Peyer's patch (tissue), 4 donors: ENCODE results near the gene PALMD. TPM values are rescaled to one million over a fixed set of nuclear protein-coding genes. Genes with fewer than 3 reads are reported as not detected.
A peak's percentile ranks its signal among the peaks of the same experiment; 100 is the strongest.

Experiments used
- DNase-seq, 3 donors: peaks; one replicate each; pipeline ENCODE4 v3.0.0-alpha.2; 2017 to 2019
- H3K27ac ChIP-seq, 4 donors: fragments of 200-600 bp; sonication (generic); one replicate each; pipeline ENCODE4 v1.5.1; 2016 to 2019
- H3K27me3 ChIP-seq, 2 donors: fragments of 200-600 bp; sonication (generic); one replicate each; pipeline ENCODE4 v1.5.1; 2019
- H3K36me3 ChIP-seq, 3 donors: fragments of 200-600 bp; sonication (generic); one replicate each; pipeline ENCODE4 v1.5.1; 2016 to 2019
- H3K4me1 ChIP-seq, 4 donors: fragments of 200-600 bp; sonication (generic); one replicate each; pipeline ENCODE4 v1.5.1; 2016 to 2019
- H3K4me3 ChIP-seq, 4 donors: fragments of 200-600 bp; sonication (generic); 1 replicate in 3 of 4; 2 replicates in 1 of 4; pipeline ENCODE4 v1.5.1; 2016 to 2019; ENCODE audit warnings: mild to moderate bottlenecking in 1 of 4
- H3K9me3 ChIP-seq, 4 donors: fragments of 200-600 bp; sonication (generic); one replicate each; pipeline ENCODE4 v1.5.1; 2016 to 2019; ENCODE audit warnings: mild to moderate bottlenecking in 1 of 4
- POLR2A ChIP-seq, 2 donors: fragments of 450-650 bp; IDR thresholded peaks; one replicate each; pipeline ENCODE4 v1.5.1; 2017; ENCODE audit warnings: antibody characterized with exemption in 2 of 2, mild to moderate bottlenecking in 2 of 2, moderate library complexity in 2 of 2
- total RNA-seq, 4 donors: library from RNA; depleted of rRNA; stranded (reverse); fragments of >200 nt; gene quantifications; one replicate each; pipeline ENCODE4 v1.1.0, GENCODE V29; 2016
- TF ChIP-seq, protein P1 (sequence below), 6 experiments: fragments of 450-650 bp in 4 of 6; fragments of 200-600 bp in 2 of 6; sonication (generic) in 1 of 6; IDR thresholded peaks; one replicate each; pipeline ENCODE4 v1.5.1; 2017 to 2019; ENCODE audit warnings: antibody characterized with exemption in 6 of 6, mild to moderate bottlenecking in 3 of 6, moderate library complexity in 1 of 6

PALMD gene
- total RNA-seq, 4 donors from 2014 or later = 4.0 to 13.2 (median 5.9) TPM

GRCh38 chr1:99647490-99647889 is 1.6 kb downstream of the PALMD start:
- TF ChIP-seq, protein P1, sequence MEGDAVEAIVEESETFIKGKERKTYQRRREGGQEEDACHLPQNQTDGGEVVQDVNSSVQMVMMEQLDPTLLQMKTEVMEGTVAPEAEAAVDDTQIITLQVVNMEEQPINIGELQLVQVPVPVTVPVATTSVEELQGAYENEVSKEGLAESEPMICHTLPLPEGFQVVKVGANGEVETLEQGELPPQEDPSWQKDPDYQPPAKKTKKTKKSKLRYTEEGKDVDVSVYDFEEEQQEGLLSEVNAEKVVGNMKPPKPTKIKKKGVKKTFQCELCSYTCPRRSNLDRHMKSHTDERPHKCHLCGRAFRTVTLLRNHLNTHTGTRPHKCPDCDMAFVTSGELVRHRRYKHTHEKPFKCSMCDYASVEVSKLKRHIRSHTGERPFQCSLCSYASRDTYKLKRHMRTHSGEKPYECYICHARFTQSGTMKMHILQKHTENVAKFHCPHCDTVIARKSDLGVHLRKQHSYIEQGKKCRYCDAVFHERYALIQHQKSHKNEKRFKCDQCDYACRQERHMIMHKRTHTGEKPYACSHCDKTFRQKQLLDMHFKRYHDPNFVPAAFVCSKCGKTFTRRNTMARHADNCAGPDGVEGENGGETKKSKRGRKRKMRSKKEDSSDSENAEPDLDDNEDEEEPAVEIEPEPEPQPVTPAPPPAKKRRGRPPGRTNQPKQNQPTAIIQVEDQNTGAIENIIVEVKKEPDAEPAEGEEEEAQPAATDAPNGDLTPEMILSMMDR (IDR thresholded peaks at IDR 0.05) = no peak
- TF ChIP-seq POLR2A (IDR thresholded peaks at IDR 0.05) = no peak
- Histone ChIP-seq H3K36me3 (no peaks in the 10 kb centered on the region), H3K27me3 (no peaks in the 10 kb centered on the region), H3K9me3 (no peaks in the 10 kb centered on the region), H3K4me3 (peak overlapping the region in 1 of 4 donors; percentile 1), H3K27ac (peak overlapping the region in 1 of 4 donors; percentile 40), H3K4me1 (peaks cover 0 to 7% (median 0%) of the 10 kb centered on the region in 4 donors)
- no peak for DNase-seq

- TF ChIP-seq, protein P1 (IDR thresholded peaks at IDR 0.05) = peak in 2 of 6 experiments; percentile 5 to 19
- TF ChIP-seq POLR2A (IDR thresholded peaks at IDR 0.05) = no peak
- no peak for DNase-seq
- H3K4me3 ChIP-seq = peak overlapping the region in 1 of 4 donors; percentile 1
- H3K36me3 ChIP-seq = no peaks in the 10 kb centered on the region
- H3K27ac ChIP-seq = peak overlapping the region in 1 of 4 donors; percentile 40
- no peaks in the 10 kb centered on the region for H3K9me3 ChIP-seq
- H3K4me1 ChIP-seq = peaks cover 0 to 7% (median 0%) of the 10 kb centered on the region in 4 donors
- no peaks in the 10 kb centered on the region for H3K27me3 ChIP-seq
Measured at GRCh38 chr1:99648107-99648506, 2.2 kb downstream of the PALMD start.

DNA sequence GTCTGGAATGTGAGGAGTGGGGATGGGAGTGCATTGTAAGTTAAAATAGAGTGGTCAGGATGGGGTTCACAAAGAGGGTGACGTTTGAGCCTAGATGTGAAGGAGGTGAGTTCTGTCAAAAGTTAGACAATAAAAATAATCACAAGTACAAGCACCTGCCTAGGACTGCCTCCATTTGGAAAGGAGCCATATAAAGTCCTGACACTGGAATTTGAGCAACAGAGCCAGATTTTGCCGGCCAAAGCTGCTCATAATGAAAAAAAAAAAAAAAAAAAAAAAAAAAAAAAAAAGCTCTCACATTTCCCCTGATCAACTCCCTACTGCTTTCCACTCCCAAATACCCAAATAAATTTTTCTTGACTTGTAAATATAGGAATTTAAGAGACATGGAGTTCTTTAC is 4.1 kb downstream of the PALMD start:
- TF ChIP-seq, protein P1 (IDR thresholded peaks at IDR 0.05) = no peak
- no peak for TF ChIP-seq POLR2A (IDR thresholded peaks at IDR 0.05)
- DNase-seq = no peak
- H3K27me3 ChIP-seq = no peaks in the 10 kb centered on the region
- no peak overlapping the region for H3K4me3 ChIP-seq
- peaks cover 0 to 7% (median 0%) of the 10 kb centered on the region in 4 donors for H3K4me1 ChIP-seq
- no peaks in the 10 kb centered on the region for H3K9me3 ChIP-seq
- no peak overlapping the region for H3K27ac ChIP-seq
- no peaks in the 10 kb centered on the region for H3K36me3 ChIP-seq

DNA sequence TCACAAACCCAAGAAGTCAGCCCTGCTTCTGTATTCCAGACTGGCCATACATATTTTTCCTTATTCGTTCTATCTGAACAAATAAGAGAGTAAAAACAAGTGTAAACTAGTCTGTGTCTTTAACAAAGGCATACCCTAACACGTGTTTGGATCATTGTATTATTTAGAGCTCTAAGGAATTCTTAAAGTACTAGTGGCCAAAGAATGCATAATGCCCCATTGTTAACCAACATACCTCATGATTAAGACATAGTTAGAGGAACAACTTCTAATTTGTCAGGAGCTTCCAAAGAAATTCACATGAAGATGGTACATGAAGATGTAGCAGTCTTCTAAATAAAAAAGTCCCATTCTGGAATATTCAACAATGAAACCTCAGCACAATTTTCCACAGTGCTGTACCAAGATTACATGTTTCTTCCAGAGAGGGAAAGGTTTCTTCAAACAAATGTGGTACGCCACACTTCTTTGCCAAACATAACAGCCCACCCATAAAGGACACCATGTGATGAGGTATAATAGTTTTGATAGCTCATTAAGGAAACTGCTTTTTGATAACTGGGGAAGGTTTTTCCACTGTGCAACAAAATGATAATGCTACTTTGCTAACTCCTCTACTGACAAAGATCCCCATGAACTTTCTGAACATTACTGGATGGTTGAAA is 5.0 kb downstream of the PALMD start:
- peaks cover 0 to 3% (median 0%) of the 10 kb centered on the region in 4 donors for H3K4me1 ChIP-seq
- H3K4me3 ChIP-seq = no peak overlapping the region
- no peaks in the 10 kb centered on the region for H3K9me3 ChIP-seq
- H3K27ac ChIP-seq = no peak overlapping the region
- DNase-seq = no peak
- H3K36me3 ChIP-seq = no peaks in the 10 kb centered on the region
- no peak for TF ChIP-seq POLR2A (IDR thresholded peaks at IDR 0.05)
- TF ChIP-seq, protein P1 (IDR thresholded peaks at IDR 0.05) = no peak
- no peaks in the 10 kb centered on the region for H3K27me3 ChIP-seq

GRCh38 chr1:99652881-99653281 is 7.0 kb downstream of the PALMD start:
- H3K27ac ChIP-seq = no peak overlapping the region
- H3K36me3 ChIP-seq = no peaks in the 10 kb centered on the region
- no peaks in the 10 kb centered on the region for H3K27me3 ChIP-seq
- no peaks in the 10 kb centered on the region for H3K9me3 ChIP-seq
- no peak for DNase-seq
- no peak overlapping the region for H3K4me3 ChIP-seq
- no peaks in the 10 kb centered on the region for H3K4me1 ChIP-seq
- TF ChIP-seq, protein P1 (IDR thresholded peaks at IDR 0.05) = no peak
- TF ChIP-seq POLR2A (IDR thresholded peaks at IDR 0.05) = no peak
